NCI-H226 (cell line): ENCODE measurements around the gene NTHL1.

ENCODE experiments used
- DNase-seq: peaks from one replicate; pipeline ENCODE4 v3.0.0-alpha.2; 2015

Gene NTHL1

DNA sequence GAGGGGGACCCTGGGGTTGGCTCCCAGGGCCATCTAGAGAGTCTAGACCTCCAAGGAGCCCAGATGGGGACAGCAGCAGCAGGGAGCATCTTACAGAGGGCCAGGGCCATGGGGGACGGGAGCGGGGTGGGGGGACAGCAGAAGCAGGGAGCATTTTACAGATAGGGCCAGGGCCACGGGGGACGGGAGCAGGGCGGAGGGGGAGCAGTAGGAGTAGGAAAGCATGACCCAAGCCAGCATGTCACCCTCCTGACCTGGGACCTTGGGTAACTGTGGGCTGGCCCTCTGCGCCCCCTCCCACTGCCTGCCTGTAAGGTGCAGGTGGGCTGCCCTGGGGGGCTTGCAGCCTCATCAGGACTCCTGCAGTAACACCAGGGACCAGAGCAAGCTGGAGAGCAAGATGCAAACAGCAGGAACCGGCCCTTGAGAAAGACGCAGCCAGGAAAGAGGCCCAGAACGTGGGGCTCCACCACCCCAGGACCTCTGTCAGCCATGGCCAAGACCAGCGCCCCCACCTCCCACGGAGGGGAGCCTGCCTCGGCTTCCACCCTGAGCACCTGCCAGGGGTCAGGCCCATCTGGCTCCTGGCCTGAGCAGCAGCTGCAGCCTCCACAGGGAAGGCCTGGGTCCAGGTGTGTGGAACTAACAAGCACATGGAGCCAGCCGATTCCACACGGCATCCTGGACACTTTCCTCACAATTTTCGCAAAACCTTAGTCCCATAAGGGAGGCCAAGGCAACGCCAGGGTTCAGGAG, 40.4 kb downstream of the NTHL1 start:
- no peak for DNase-seq

DNA sequence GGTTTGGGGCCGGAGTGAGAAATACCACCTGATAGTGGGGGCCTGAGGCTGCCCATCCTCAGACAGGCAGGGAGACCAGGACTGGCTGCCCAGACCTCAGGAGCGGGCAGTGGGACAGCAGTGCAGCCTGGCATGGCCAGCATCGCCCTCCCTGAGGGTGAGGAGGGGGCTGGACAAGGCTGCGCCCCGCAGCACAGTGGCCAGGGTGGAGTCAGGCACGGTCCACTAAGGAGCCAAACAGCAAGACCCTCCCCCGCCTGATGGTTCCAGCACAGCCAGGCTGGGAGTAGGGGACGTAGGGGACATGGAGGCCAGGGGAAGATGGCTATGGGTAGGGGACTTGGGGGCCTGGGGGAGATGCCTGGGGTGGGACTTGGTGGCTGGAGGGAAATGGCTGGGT, 41.3 kb downstream of the NTHL1 start:
- DNase-seq: no peak

DNA sequence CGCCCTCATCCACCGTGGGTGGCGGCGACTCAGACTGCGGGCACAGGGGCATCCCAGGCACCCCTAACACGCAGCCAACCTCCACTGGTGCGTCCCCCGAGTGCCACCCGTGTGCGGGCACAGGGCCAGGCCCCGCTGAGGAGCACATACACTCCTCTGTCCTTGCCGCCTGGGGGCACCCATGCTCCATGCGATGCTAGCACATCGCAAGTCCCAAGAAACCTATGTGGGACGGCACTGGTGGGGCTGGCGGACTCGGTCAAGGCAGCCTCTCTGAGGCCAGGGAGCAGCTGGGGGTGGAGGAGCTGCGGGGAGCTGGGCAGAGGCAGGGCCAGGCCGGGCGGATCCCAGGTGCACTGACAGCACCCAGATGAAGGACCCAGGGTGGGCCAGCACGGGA, 42.0 kb downstream of the NTHL1 start:
- DNase-seq: no peak

DNA sequence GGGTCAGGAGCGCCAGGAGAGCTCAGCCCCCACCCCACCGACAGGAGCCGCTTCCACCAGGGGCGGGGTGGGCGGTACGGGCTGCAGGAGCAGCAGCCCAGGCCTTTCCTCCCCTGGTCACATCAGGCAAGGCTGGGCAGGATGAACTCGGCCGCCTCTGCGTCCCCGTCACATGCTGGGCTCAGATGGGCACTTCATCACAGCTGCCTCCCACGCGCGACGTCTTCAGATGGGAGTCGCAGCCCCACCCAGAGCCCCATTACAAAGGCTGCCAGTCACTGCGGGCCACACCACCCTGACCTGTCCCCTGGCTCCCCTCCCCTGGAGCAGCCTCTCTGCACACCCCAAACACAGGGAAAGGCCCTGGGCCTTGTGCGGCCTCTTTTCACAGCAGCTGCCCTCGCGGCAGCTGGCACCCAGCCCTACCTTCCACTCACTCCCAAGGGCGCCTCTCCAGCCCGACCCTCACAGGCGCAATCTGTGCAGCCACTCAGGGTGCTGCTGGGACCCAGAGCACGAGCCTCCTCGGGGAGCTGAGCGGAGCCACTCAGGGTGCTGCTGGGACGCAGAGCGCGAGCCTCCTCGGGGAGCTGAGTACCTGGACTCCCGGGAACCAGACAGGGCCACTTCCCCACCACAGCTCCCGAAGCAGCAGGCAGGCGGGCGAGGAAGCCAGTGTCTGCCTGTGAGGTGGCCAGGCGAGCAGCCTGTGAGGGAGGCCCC, 42.7 kb downstream of the NTHL1 start:
- no peak for DNase-seq

DNA sequence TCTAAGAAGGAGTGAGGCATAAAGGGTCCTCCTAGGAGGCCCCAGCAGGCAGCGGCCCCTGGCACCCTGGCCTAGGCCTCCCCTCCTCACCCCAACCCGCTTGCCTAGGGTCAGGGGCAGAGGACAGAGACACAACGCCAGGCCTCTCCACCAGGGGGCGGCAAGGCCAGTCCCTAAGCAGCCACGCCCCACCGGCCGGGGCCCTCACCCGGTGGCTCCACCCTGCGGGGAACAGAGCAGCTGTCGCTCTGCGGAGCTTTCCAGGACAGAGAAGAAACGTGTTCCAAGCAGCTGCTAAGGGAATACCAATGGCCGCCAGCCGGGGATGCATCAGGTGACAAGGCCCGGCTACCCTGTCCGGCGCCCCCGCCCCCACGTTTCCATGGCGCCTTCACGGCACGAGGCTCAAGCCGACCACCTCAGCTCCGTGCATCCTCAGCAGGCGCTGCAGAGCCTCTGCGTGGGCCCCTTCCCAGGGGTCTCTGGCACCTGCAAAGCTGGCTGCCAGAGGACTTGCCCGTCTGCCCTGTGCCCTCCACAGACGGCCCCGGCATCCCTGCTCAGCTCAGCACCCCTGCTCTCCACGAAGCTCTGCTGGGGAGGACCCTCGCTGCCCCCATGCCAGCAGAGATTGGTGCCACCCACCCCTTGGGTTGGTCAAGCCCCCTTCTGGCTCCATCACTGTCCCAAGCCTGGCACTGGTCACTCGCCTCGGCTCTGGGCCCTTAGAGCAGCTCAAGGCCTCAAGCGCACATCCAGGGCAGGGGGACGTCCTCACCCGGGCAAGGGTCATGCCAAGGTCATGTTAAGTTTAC, 43.6 kb downstream of the NTHL1 start:
- peak; percentile 51 for DNase-seq

DNA sequence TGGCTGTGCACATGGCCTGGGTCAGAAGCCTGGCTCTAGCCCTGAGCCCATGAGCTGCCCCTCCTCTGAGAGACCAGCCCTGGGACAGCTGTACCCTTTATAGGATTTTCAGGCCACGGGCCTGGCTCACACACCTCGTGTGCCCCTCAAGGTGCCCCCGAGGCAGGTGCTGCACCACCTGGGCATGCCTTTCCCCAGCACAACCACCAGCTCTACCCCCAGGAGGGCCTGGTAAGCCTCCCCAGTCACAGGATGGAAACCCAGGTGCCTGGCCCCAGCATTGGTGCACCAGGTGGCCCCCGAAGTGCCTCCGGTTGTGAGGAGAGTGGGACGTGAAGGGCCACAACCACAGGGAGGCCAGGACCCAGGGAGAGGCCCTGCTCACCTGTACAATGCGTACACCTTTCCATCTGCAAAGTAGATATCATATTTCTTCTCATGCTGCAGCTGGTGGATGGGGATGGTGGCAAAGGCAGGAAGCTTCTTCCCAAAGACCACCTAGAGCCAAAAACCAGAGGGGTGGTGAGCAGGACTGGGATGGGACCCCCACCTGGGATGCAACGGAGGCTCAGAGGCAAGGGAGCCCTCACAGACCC, 44.3 kb downstream of the NTHL1 start:
- no peak for DNase-seq

DNA sequence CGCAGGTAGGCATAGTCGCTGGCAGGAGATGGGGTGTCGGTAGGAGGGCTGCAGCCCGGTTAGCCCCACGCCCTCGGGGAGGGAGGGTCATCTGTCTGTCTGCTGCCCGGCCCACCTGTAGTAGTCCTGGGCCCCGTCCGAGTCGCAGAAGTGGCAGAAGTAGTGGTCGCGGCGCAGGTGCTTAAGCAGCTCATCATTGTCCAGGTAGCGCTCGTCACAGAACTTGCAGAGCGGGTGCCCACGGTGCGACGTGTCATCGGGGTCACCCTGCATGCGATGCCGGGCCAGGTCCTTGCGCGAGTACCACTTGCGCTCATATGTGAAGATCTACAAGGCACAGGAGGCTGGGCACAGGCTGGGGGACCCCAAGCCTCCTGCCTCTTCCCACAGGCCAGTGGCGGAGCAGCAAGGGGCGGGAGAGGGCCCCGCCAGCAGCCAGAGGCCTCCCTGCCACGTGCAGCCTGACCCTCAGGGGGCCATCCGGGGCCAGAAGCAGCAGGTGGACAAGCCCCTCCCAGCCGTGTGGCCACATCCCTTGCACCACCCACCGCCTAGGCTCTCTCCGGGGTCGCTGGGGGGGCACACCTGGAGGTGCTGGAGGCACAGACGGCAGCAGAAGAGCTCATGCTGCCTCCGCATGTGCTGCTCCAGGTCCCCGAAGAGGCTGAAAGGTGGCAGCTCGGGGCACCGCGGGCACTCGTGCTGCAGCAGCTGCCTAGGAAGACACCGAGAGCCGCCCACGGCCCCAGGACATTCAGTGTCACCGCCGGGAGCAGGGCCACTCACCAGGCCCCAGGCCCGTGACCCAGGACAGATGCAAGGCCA, 45.0 kb downstream of the NTHL1 start:
- no peak for DNase-seq

DNA sequence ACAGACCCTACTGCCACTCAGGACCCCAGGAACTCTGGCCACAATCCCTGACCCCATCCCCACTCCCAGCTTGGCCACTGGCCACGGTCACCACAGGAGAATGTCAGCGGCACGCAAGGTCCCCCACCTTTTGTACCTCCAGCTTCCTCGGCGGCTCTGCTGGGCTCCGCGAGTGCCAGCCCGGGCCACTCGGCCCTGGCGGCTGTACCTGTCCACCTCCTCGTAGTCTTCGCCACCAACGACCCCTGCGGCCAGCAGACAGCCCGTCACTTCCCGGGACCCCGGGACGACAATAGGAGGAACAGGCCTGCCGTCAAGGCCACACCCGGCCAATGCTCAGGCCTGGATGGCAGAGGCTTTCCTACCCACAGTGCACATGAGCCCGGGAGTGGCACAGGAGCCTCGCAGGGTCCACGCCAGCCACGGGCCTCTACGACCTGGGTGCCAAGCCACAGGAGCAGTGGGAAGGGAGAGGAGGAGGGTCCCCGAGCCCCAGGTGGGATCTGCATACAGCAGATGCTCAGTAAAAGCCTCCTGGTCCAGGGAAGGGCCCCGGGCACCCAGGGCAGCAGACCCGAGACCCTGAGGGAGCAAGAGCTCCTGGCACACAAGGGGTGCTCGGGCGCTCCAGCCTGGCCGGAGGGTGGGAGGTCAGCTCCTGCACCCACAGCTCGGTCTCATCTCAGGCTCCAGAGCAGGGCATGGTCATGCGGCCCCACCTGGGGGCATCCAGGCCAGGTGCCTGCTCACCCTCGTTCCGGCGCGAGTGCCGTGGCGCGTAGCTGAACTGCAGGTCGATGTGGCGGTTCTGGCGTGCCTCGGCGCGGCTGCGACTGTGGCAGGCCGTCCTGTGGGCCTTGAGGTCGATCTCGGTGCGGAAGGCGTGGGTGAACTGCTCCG, 45.9 kb downstream of the NTHL1 start:
- no peak for DNase-seq

DNA sequence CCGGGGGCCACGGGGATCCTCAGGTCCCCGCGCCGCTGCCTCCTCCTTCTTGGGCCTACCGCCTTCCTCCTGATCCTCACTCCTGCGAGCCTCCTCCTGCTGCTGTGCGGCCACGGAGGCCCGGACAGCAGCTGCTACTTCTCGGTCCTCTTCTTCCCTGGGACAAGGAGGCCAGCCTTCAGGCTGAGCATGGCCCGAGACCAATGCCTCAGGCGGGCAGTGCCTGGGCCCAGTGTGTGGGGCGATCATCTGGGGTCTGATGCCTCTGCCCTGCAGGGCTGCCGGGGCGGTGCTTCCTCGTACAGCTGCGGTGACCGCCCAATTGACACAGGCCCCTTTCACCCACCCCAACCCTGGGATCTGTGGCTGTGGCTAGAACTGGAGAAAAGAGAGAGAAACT, 46.6 kb downstream of the NTHL1 start:
- DNase-seq: no peak

DNA sequence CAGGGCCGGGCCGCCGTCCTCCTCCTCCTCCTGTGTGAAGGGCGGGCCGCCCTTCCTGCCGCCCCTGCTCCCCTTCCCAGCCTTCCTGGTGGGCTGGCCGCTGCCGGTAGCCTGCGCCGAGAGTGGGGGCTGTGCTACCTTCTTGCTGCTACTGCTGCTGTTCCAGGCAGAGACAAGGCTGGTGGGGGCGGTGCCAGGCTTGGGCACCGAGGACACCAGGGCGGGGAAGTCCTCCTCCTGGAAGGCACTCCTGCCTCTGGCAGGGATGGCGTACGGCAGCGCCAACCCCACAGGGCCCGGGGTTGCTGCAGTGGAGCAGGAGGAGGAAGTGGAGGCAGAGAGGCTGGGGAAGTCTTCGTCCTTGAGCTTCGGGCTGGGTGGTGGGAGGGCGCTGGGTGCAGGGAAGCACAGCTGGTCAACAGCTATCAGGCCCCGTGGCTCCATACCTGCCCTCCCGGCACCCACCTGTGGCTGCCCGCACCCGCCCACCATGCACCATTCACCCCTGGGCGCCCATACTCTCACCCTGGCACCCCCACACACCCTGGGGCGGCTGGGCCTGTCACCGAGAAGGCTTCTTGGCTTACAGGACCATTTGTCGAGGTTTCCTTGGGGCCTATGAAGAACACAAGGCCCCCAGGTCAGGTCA, 47.6 kb downstream of the NTHL1 start:
- no peak for DNase-seq

DNA sequence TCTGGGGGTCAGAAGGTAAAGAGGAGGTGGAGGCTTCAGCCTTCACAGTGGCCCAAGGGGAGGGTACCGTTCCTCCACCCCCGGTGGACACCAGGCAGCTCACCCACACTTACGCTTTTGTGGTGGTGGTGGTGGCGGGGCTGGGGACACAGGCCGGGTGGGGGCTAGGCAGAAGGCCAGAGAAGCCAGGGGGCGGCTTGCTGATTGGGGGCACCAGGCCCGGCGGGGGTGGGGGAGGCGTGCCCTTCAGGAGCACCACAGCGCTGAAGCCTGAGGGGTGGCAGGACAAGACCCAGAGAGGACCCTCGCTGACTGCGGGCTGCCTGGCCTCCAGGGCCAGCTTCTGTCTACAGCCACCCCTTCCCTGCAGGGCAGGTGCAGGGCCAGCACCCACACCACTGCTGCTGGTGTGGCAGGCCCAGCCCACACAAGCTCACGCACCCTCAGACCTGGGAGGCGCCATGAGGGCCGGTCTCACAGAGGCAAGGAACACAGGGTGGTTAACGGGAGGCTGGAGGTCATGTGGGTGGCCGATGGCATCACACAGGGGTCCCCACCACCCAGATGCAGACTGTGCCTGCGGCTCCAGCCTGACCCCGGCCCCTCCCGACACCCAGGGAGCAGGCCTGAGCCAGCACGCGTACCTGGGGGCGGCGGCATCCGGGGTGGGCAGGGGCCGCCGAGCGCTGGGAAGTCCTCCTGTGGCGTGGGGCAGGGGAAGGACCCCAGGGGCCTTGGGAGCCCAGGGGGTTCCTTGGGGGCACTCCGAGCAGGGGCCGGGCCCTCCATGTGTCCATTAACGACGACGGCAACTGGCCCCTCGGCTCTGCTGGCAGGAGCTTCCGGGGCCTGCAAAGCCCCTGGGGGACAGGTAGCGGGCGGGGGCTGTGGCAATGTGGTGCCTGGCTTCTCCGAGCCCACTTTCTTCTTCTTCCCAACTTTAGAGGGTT, 48.5 kb downstream of the NTHL1 start:
- DNase-seq: no peak

DNA sequence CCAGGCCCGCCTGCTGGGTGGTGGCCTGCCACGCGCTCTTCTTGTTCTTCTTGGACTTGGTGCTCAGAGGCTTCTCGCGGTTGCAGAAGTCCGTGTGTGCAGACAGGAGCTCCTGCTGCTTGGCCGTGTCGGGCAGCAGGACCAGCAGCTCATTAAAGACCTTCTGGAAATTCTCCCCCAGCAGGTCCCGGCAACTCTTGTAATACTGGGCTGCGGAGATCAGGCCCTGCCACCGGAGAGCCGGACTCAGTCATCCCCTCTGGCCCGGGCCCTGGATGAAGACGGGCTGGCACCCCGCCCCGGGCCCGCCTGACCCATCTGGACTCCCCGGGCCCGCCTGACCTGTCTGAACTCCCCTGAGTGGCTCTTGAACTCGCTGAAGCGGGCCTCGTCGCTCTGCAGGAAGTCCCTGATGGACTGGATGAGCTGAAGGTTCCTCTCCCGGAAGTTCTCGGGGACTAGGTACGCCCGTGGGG, 49.2 kb downstream of the NTHL1 start:
- no peak for DNase-seq

DNA sequence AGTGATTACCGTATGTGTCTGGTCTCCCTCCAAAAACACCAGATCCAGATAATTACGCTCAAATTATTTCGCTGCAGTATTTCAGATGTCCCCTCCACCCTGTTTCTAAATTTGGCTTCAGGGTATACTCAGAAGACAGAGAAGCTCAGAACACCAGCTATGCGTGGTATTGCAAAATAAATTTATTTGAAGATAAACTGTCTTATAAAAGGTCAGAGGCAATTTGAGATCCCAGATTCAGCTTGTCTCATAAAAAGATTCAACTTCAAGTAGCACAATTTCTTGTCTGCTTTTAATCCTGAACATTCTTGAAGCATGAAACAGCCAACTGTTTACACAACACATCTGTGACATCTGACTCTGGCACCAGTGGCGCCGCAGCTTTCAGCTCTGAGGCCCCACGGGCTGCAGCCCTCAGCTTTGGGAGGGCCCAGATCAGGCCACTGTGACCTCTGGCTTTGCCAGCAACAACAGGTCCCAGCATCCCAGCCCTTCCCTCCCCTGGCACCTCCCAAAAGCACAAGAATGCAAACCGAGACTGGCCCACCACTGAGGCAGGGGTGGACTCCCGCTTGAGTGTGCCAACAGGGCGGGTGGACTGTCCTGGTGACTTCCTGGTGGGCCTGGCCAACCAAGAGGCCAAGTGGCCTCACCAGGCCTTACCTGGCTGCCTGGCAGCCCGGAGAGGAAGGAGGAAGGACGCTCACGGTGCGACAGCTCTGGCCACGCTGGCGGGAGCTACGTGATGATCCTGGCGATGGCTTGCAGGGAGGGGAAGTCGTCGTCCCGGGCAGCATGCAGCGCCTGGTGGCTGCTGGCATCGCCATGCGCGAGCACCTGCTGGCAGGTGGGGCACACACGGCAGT, 49.9 kb downstream of the NTHL1 start:
- no peak for DNase-seq

DNA sequence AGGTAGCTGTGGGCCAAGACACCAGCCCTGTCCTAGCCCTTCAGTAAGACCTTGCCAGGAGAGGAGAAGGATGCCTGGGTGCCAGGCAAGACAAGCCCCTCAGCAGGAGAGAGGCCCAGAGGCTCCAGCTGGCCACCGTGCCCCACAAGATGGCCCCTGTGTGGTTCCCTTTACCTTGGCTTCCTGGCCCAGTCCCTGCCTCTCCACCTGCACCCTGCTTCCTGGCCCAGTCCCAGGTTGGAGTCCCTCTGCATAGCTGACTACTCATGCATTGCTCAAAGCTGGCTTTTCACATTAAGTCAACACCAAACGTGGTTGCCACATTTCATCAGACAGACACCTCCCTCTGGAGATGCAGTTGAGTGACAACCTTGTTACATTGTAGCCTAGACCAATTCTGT, 53.9 kb downstream of the NTHL1 start:
- peak; percentile 34 for DNase-seq

DNA sequence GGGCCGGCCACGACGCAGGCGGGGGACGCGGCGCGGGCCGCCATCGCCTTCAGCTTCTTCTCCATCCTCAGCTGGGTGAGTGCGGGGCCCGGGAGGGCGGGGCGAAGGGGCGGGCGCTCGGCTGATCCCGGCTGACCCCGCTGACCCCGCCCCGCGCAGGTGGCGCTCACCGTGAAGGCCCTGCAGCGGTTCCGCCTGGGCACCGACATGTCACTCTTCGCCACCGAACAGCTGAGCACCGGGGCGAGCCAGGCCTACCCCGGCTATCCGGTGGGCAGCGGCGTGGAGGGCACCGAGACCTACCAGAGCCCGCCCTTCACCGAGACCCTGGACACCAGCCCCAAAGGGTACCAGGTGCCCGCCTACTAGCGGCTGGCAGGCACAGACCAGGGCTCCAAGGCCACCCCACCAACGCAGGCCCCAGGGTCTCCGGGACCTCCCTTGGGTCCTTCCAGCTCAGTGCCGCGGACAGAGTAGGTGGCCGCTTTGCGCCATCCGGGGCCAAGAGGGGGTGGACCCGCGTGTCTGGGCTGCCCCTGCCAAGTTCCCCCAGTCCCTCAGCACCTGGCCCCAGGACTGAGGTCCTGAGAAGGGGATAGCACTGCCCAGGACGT, 54.8 kb downstream of the NTHL1 start:
- DNase-seq: no peak

DNA sequence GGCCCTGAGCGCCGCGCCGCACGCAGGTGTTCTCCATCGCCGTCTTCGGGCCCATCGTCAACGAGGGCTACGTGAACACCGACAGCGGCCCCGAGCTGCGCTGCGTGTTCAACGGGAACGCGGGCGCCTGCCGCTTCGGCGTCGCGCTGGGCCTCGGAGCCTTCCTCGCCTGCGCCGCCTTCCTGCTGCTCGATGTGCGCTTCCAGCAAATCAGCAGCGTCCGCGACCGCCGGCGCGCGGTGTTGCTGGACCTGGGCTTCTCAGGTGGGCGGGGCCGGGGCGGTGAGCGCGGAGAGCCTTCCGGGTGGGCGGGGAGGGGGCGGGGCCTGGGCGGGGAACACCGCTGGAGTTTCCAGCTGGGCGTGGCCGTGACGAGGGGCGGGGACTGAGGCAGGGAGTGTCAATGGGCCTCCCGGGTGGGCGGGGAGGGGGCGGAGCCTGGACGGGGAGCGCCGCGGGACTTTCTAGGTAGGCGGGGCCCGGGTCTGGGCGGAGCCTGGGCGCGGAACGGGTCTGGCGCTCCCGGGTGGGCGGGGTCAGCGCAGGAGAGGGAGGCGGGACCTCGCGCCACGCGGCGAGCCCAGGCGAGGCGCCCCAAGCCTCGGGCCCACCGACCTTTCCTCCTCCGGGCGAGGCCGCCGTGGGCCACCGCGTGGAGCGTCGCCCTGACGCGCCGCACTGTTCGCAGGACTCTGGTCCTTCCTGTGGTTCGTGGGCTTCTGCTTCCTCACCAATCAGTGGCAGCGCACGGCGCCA, 55.5 kb downstream of the NTHL1 start:
- peak; percentile 70 for DNase-seq

DNA sequence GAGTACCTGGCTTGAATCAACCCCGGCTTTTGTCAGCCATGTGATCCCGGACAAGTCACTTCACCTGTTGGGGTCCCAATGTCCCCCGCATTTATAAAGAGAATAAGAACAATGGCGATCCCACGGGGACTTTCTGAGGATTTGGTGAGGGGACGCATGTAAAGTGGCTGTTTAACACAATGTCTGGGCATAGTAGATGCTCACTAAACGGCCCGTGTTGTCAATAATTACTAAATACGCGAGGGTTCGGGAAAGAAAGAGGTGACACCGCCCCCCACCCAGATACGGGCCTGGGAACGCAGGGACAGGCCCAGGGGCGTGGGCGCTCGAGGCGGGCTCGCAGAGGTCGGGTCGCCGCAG, 56.1 kb downstream of the NTHL1 start:
- no peak for DNase-seq
